IMR-90 (cell line): Measurements from ENCODE around the gene KRTAP5-6. TPM values are rescaled to one million over a fixed set of nuclear protein-coding genes. Genes with fewer than 3 reads are reported as not detected.

Experiments used
- ATAC-seq: fragments of 200-7000 bp; cut with Tn5 transposase; 2 replicates; pipeline ENCODE4 v1.9.1; 2020; ENCODE audit warnings: low read depth, mild to moderate bottlenecking, moderate library complexity
- BruUV-seq: library from RNA; stranded (reverse); fragments of 400-500 nt; replicated peaks from 2 replicates; lab custom pipeline; 2021; lab: Mats Ljungman, UMichigan
- CTCF ChIA-PET: fragments of 300-600 bp; formaldehyde crosslinking; extraction: SDS; loops from one replicate; lab custom pipeline; 2021; ENCODE audit warnings: antibody characterized with exemption; lab: Yijun Ruan, JAX
- POLR2A ChIA-PET: fragments of 300-600 bp; sonication (Branson Sonifier 250); formaldehyde crosslinking; loops from one replicate; lab custom pipeline; 2022; ENCODE audit warnings: antibody characterized with exemption; ENCODE audit not compliant: unreplicated experiment; lab: Charles Lee
- DNase-seq: peaks from one replicate; pipeline ENCODE4 v3.0.0; 2013
- H2AFZ ChIP-seq: replicated peaks from 2 replicates; pipeline ENCODE3; 2013; ENCODE audit warnings: low read length, mild to moderate bottlenecking; ENCODE audit not compliant: poor library complexity
- H2AK5ac ChIP-seq: 2 replicates; pipeline ENCODE4 v1.6.1; 2013; ENCODE audit warnings: low read depth, low read length, inconsistent platforms
- H2AK9ac ChIP-seq: replicated peaks from 2 replicates; pipeline ENCODE3; 2013; ENCODE audit warnings: mild to moderate bottlenecking, low read depth, low read length, moderate library complexity; ENCODE audit not compliant: poor library complexity
- H2BK120ac ChIP-seq: 2 replicates; pipeline ENCODE4 v1.6.1; 2013; ENCODE audit warnings: low read depth, low read length, inconsistent platforms
- H2BK15ac ChIP-seq: 3 replicates; pipeline ENCODE4 v1.6.1; 2013; ENCODE audit warnings: low read depth, low read length, inconsistent platforms
- H2BK20ac ChIP-seq: 2 replicates; pipeline ENCODE4 v1.6.1; 2013; ENCODE audit warnings: low read depth, mild to moderate bottlenecking, inconsistent platforms, low read length, moderate library complexity
- H2BK5ac ChIP-seq: 2 replicates; pipeline ENCODE4 v1.6.1; 2013; ENCODE audit warnings: mild to moderate bottlenecking, low read depth, low read length, inconsistent platforms; ENCODE audit not compliant: poor library complexity, severe bottlenecking
- H3K14ac ChIP-seq: replicated peaks from 2 replicates; pipeline ENCODE4 v1.6.1; 2013; ENCODE audit warnings: low read depth, low read length, inconsistent platforms
- H3K18ac ChIP-seq: 2 replicates; pipeline ENCODE4 v1.6.1; 2013; ENCODE audit warnings: low read depth, low read length, control low read depth
- H3K23ac ChIP-seq: 2 replicates; pipeline ENCODE4 v1.6.1; 2013; ENCODE audit warnings: low read depth, low read length, inconsistent platforms
- H3K27ac ChIP-seq: 2 replicates; pipeline ENCODE4 v1.5.1; 2013; ENCODE audit warnings: mild to moderate bottlenecking, control low read depth, low read length; ENCODE audit not compliant: insufficient read depth
- H3K27me3 ChIP-seq: 2 replicates; pipeline ENCODE4 v1.6.1; 2013; ENCODE audit warnings: low read length; ENCODE audit not compliant: control insufficient read depth, insufficient read depth
- H3K36me3 ChIP-seq: 2 replicates; pipeline ENCODE4 v1.6.1; 2013; ENCODE audit warnings: low read length, mixed read lengths; ENCODE audit not compliant: control insufficient read depth, insufficient read depth
- H3K4ac ChIP-seq: 2 replicates; pipeline ENCODE4 v1.6.1; 2013; ENCODE audit warnings: low read depth, low read length, inconsistent platforms
- H3K4me1 ChIP-seq: 2 replicates; pipeline ENCODE4 v1.6.1; 2013; ENCODE audit warnings: low read length, mixed read lengths; ENCODE audit not compliant: control insufficient read depth, insufficient read depth
- H3K4me2 ChIP-seq: 2 replicates; pipeline ENCODE4 v1.6.1; 2013; ENCODE audit warnings: low read depth, mild to moderate bottlenecking, control low read depth, low read length, moderate library complexity
- H3K4me3 ChIP-seq: 2 replicates; pipeline ENCODE4 v1.5.1; 2013; ENCODE audit warnings: low read depth, mild to moderate bottlenecking, control low read depth, low read length, moderate library complexity; ENCODE audit not compliant: insufficient read depth
- H3K56ac ChIP-seq: 2 replicates; pipeline ENCODE4 v1.6.1; 2013; ENCODE audit warnings: low read length, inconsistent platforms; ENCODE audit not compliant: insufficient read depth; ENCODE audit errors: extremely low read depth
- H3K79me1 ChIP-seq, 2 experiments: 2 replicates each; pipeline ENCODE4 v1.6.1; 2013; ENCODE audit warnings: low read length in 2 of 2, inconsistent platforms in 1 of 2, low read depth in 1 of 2
- H3K9ac ChIP-seq: 2 replicates; pipeline ENCODE4 v1.6.1; 2013; ENCODE audit warnings: low read depth, low read length, control low read depth
- H3K9me1 ChIP-seq: 2 replicates; pipeline ENCODE4 v1.6.1; 2013; ENCODE audit warnings: low read length, inconsistent platforms; ENCODE audit not compliant: insufficient read depth
- H3K9me3 ChIP-seq: 2 replicates; pipeline ENCODE4 v1.6.1; 2013; ENCODE audit warnings: low read length; ENCODE audit not compliant: control insufficient read depth, insufficient read depth
- H4K20me1 ChIP-seq: 2 replicates; pipeline ENCODE4 v1.6.1; 2013; ENCODE audit warnings: low read length, inconsistent platforms; ENCODE audit not compliant: insufficient read depth
- H4K5ac ChIP-seq: 2 replicates; pipeline ENCODE4 v1.6.1; 2013; ENCODE audit warnings: mild to moderate bottlenecking, low read depth, low read length, control low read depth
- H4K8ac ChIP-seq, 2 experiments: 2 replicates each; pipeline ENCODE4 v1.6.1; 2013; ENCODE audit warnings: low read depth in 2 of 2, low read length in 2 of 2, control low read depth in 1 of 2, inconsistent platforms in 1 of 2
- H4K91ac ChIP-seq: 2 replicates; pipeline ENCODE4 v1.6.1; 2013; ENCODE audit warnings: low read depth, low read length, inconsistent platforms; ENCODE audit not compliant: insufficient read depth
- ELK1 ChIP-seq: fragments of 150-350 bp; IDR thresholded peaks from 2 replicates; pipeline ENCODE4 v1.6.1; 2016; ENCODE audit warnings: low read depth, mild to moderate bottlenecking, low read length, moderate library complexity, borderline replicate concordance
- RCOR1 ChIP-seq: IDR thresholded peaks from 2 replicates; pipeline ENCODE4 v1.6.1; 2012; ENCODE audit warnings: mild to moderate bottlenecking, low read length, improper control_type of control experiment; ENCODE audit not compliant: insufficient replicate concordance
- WGBS, 2 experiments: methylation state at CpG; one replicate each; pipeline versions ENCODE4 v1.1.5 to v1.1.7; 2013; ENCODE audit warnings: missing lambda C conversion rate in 2 of 2; ENCODE audit not compliant: insufficient read length in 1 of 2; ENCODE audit errors: extremely low coverage in 2 of 2; 5-methylcytosine and 5-hydroxymethylcytosine counted together
- dilution Hi-C: fragments of 300-500 bp; cut with HindIII; formaldehyde crosslinking; loops from one replicate; pipeline ENCODE4 v1.14.3; 2018; ENCODE audit warnings: low sequenced_read_pairs; ENCODE audit not compliant: unreplicated experiment
- in situ Hi-C: fragments of 300-500 bp; cut with MboI; formaldehyde crosslinking; loops from 3 replicates; pipeline ENCODE4 v1.14.3; 2019; ENCODE audit warnings: low sequenced_read_pairs, inconsistent platforms, mixed read lengths
- intact Hi-C: fragments of 100-400 bp; cut with micrococcal nuclease; formaldehyde crosslinking; loops from 2 replicates; pipeline ENCODE4 v1.10.0; 2022
- polyA plus RNA-seq, 3 experiments: library from polyadenylated mRNA; depleted of rRNA; stranded (reverse); fragments of >200 nt; gene quantifications; 2 replicates each; pipeline ENCODE4 v1.2.3, GENCODE V29; 2012; ENCODE audit warnings: low replicate concordance in 1 of 3
- total RNA-seq: library from RNA; depleted of rRNA; stranded (reverse); fragments of >200 nt; gene quantifications from 2 replicates; pipeline ENCODE4 v1.2.3, GENCODE V29; 2012

KRTAP5-6 gene
- total and polyA plus RNA-seq, 2 of the 4 experiments (the other 2 are of a cell fraction): not detected

GRCh38 chr11:1691026-1691877 lies 5.7 kb upstream of the KRTAP5-6 start:
- ChIA-PET POLR2A (no interaction called here), CTCF (interaction anchor here (0.8 to 1.2 kb wide), 2 partner anchors 141 to 191 kb away, joined by 3 read pairs; no protein-coding TSS in a partner anchor)
- Histone ChIP-seq H3K18ac (no peak overlapping the region), H3K23ac (no peak overlapping the region), H3K27me3 (peaks cover 50% of the 10 kb centered on the region), H3K27ac (no peak overlapping the region), H3K56ac (no peak overlapping the region), H2BK20ac (no peak overlapping the region), H2AFZ (no peak overlapping the region), H4K20me1 (no peaks in the 10 kb centered on the region), H3K4me3 (no peak overlapping the region), H4K5ac (no peak overlapping the region), H3K14ac (no peak overlapping the region), H3K79me1 (no peaks in the 10 kb centered on the region), H4K8ac (no peak overlapping the region), H3K9ac (no peak overlapping the region), H2BK15ac (no peak overlapping the region), H3K4me1 (peaks cover 1% of the 10 kb centered on the region; the same call in 1 of the 2 replicates), H3K4me2 (no peak overlapping the region), H3K36me3 (no peaks in the 10 kb centered on the region), H3K4ac (no peak overlapping the region), H3K9me1 (no peaks in the 10 kb centered on the region), H4K91ac (no peak overlapping the region), H2BK5ac (no peak overlapping the region), H2AK9ac (no peak overlapping the region), H2AK5ac (no peak overlapping the region), H2BK120ac (no peak overlapping the region), H3K9me3 (no peaks in the 10 kb centered on the region)
- TF ChIP-seq ELK1: no peak
- TF ChIP-seq RCOR1: no peak
- WGBS, 2 experiments: 17% methylated on average over 2 of the region's 16 CpGs; no CpG with 5 or more reads in 1 of the 2 experiments
- in situ Hi-C loops (no loop called here), dilution Hi-C loops (no loop called here), intact Hi-C loops (no loop called here)
- ATAC-seq (no peak), DNase-seq (no peak)
- BruUV-seq: no TSS peak
